ENCODE data around the gene SLC37A3. TPM values are rescaled to one million over a fixed set of nuclear protein-coding genes. Genes with fewer than 3 reads are reported as not detected.

The SLC37A3 gene
- total RNA-seq, 1 experiment from 2014 or later = 57.8 TPM

GRCh38 chr7:140440593-140440992, 42.3 kb upstream of the SLC37A3 start:
- no peak overlapping the region for H3K27ac ChIP-seq (ENCODE audit: low read length)
- no peaks in the 10 kb centered on the region for H3K4me1 ChIP-seq (ENCODE audit: control insufficient read depth, insufficient read depth, low read length)
- no TSS peak for BruUV-seq (replicated peaks)
- ChIA-PET POLR2A (interaction anchor here (0.6 kb wide), 1 partner anchor 26 kb away, joined by 5 read pairs; no protein-coding TSS in a partner anchor), CTCF (interaction anchor here (0.6 kb wide), 1 partner anchor 52 kb away, joined by 6 read pairs; no protein-coding TSS in a partner anchor)
- TF ChIP-seq CTCF (IDR thresholded peaks at IDR 0.05) (no peak), POLR2AphosphoS5 (IDR thresholded peaks at IDR 0.05; ENCODE audit: low read depth, low read length) (no peak), TCF7L2 (IDR thresholded peaks at IDR 0.05; ENCODE audit: low read depth, low read length) (no peak), REST (IDR thresholded peaks at IDR 0.05; ENCODE audit: insufficient read depth in 1 of 2, low read depth in 2 of 2, low read length in 1 of 2) (no peak), SIN3A (IDR thresholded peaks at IDR 0.05; ENCODE audit: borderline replicate concordance, insufficient read depth, low read depth, low read length) (no peak)
- in situ Hi-C loops (cut with HindIII; ENCODE audit: low pct_unique_long_range_greater_than_20kb, low sequenced_read_pairs) (no loop called here), intact Hi-C loops (cut with micrococcal nuclease; ENCODE audit: unreplicated experiment) (no loop called here)
- H3K36me3 ChIP-seq (ENCODE audit: control insufficient read depth, insufficient read depth, low read length) = no peaks in the 10 kb centered on the region
- ATAC-seq (no peak), DNase-seq (ENCODE audit: low read depth, low spot score) (no peak)
- no peaks in the 10 kb centered on the region for H3K27me3 ChIP-seq (ENCODE audit: control insufficient read depth, insufficient read depth, low read length)
- no peaks in the 10 kb centered on the region for H3K9me3 ChIP-seq (ENCODE audit: control insufficient read depth, insufficient read depth, low read depth, low read length)
- H3K4me3 ChIP-seq (ENCODE audit: low read depth in 2 of 2, low read length in 2 of 2) = no peak overlapping the region

GRCh38 chr7:140439359-140439758, 41.0 kb upstream of the SLC37A3 start:
- DNase-seq (ENCODE audit: low read depth, low spot score) = no peak
- ATAC-seq = no peak
- Histone ChIP-seq H3K36me3 (ENCODE audit: control insufficient read depth, insufficient read depth, low read length) (no peaks in the 10 kb centered on the region), H3K9me3 (ENCODE audit: control insufficient read depth, insufficient read depth, low read depth, low read length) (no peaks in the 10 kb centered on the region), H3K27me3 (ENCODE audit: control insufficient read depth, insufficient read depth, low read length) (no peaks in the 10 kb centered on the region), H3K4me1 (ENCODE audit: control insufficient read depth, insufficient read depth, low read length) (no peaks in the 10 kb centered on the region), H3K4me3 (ENCODE audit: low read depth in 2 of 2, low read length in 2 of 2) (no peak overlapping the region), H3K27ac (ENCODE audit: low read length) (no peak overlapping the region)
- TF ChIP-seq CTCF (IDR thresholded peaks at IDR 0.05) = no peak
- TF ChIP-seq SIN3A (IDR thresholded peaks at IDR 0.05; ENCODE audit: borderline replicate concordance, insufficient read depth, low read depth, low read length) = no peak
- TF ChIP-seq REST (IDR thresholded peaks at IDR 0.05; ENCODE audit: insufficient read depth in 1 of 2, low read depth in 2 of 2, low read length in 1 of 2) = no peak
- no peak for TF ChIP-seq POLR2AphosphoS5 (IDR thresholded peaks at IDR 0.05; ENCODE audit: low read depth, low read length)
- no peak for TF ChIP-seq TCF7L2 (IDR thresholded peaks at IDR 0.05; ENCODE audit: low read depth, low read length)
- CTCF ChIA-PET = interaction anchor here (0.7 kb wide), 1 partner anchor 65 kb away, joined by 13 read pairs; no protein-coding TSS in a partner anchor
- intact Hi-C loops (cut with micrococcal nuclease; ENCODE audit: unreplicated experiment) = no loop called here
- POLR2A ChIA-PET = no interaction called here
- in situ Hi-C loops (cut with HindIII; ENCODE audit: low pct_unique_long_range_greater_than_20kb, low sequenced_read_pairs) = no loop called here
- TSS peak; percentile 83 for BruUV-seq (replicated peaks)
